GM12865 (cell line): ENCODE results near the gene FHAD1.

Experiments
- DNase-seq: peaks from one replicate; pipeline ENCODE4 v3.0.0; 2010; ENCODE audit warnings: low read depth
- H3K4me3 ChIP-seq: 2 replicates; pipeline ENCODE4 v1.5.1; 2011; ENCODE audit warnings: mild to moderate bottlenecking, low read depth, low read length, control low read depth
- CTCF ChIP-seq: IDR thresholded peaks from 2 replicates; pipeline ENCODE4 v1.5.1; 2011; ENCODE audit warnings: low read length, control low read depth, low read depth, inconsistent platforms; ENCODE audit not compliant: insufficient read depth; ENCODE audit errors: missing control alignments

The FHAD1 gene

GRCh38 chr1:15412843-15413242, 165.8 kb downstream of the FHAD1 start:
- no peak overlapping the region for H3K4me3 ChIP-seq
- no peak for TF ChIP-seq CTCF
- DNase-seq: no peak

- no peak overlapping the region for H3K4me3 ChIP-seq
- DNase-seq: no peak
- no peak for TF ChIP-seq CTCF
Observed at GRCh38 chr1:15413563-15414444, 166.8 kb downstream of the FHAD1 start.

- no peak overlapping the region for H3K4me3 ChIP-seq
- TF ChIP-seq CTCF: no peak
- DNase-seq: no peak
Observed at GRCh38 chr1:15414445-15414983, 167.5 kb downstream of the FHAD1 start.

GRCh38 chr1:15417059-15417934, 170.3 kb downstream of the FHAD1 start:
- peak overlapping the region; percentile 16; the same call in 1 of the 2 replicates for H3K4me3 ChIP-seq
- peak; percentile 66 for DNase-seq
- TF ChIP-seq CTCF: no peak

GRCh38 chr1:15418806-15419515, 171.9 kb downstream of the FHAD1 start:
- H3K4me3 ChIP-seq: no peak overlapping the region
- DNase-seq: no peak
- TF ChIP-seq CTCF: no peak

GRCh38 chr1:15420853-15421465, 173.9 kb downstream of the FHAD1 start:
- TF ChIP-seq CTCF: no peak
- no peak overlapping the region for H3K4me3 ChIP-seq
- DNase-seq: no peak
